HEK293 (cell line): Measurements from ENCODE around the gene ABT1.

Experiments
- CTCF ChIA-PET: fragments of 350-600 bp; formaldehyde crosslinking; extraction: SDS; loops from one replicate; lab custom pipeline; 2021; ENCODE audit warnings: antibody characterized with exemption; lab: Yijun Ruan, JAX
- POLR2A ChIA-PET: fragments of 300-600 bp; formaldehyde crosslinking; extraction: SDS; loops from one replicate; lab custom pipeline; 2020; ENCODE audit warnings: antibody characterized with exemption, inconsistent platforms; lab: Yijun Ruan, JAX
- H3K27ac ChIP-seq: fragments of 200-500 bp; sonication (Bioruptor generic); 2 replicates; pipeline ENCODE4 v1.5.1; 2014; ENCODE audit warnings: low read depth, low read length, control low read depth, inconsistent platforms; ENCODE audit errors: extremely low read depth
- H3K36me3 ChIP-seq, 2 experiments: fragments of 200-500 bp in 1 of 2; sonication (Bioruptor generic) in 1 of 2; 1 replicate in 1 of 2; 2 replicates in 1 of 2; pipeline ENCODE4 v1.5.1; 2014 to 2017; ENCODE audit warnings: inconsistent platforms in 2 of 2, low read length in 2 of 2; ENCODE audit not compliant: control insufficient read depth in 2 of 2, insufficient read depth in 1 of 2
- H3K4me1 ChIP-seq: fragments of 200-500 bp; sonication (Bioruptor generic); 2 replicates; pipeline ENCODE4 v1.5.1; 2014; ENCODE audit warnings: mild to moderate bottlenecking, low read length, inconsistent platforms; ENCODE audit not compliant: control insufficient read depth, insufficient read depth
- H3K4me3 ChIP-seq: 2 replicates; pipeline ENCODE4 v1.5.1; 2011; ENCODE audit warnings: low read depth, mild to moderate bottlenecking, control low read depth, low read length, moderate library complexity
- H3K9me3 ChIP-seq: fragments of 200-500 bp; sonication (Bioruptor generic); 2 replicates; pipeline ENCODE4 v1.5.1; 2014; ENCODE audit warnings: low read depth, low read length, inconsistent platforms; ENCODE audit not compliant: control insufficient read depth, insufficient read depth
- KLF9 ChIP-seq: fragments of 450-650 bp; formaldehyde crosslinking; IDR thresholded peaks from 2 replicates; pipeline ENCODE4 v1.5.1; 2016; ENCODE audit warnings: missing biosample characterization, missing genetic modification characterization, low read depth
- MYNN ChIP-seq: fragments of 450-650 bp; formaldehyde crosslinking; IDR thresholded peaks from 2 replicates; pipeline ENCODE4 v1.5.1; 2016; ENCODE audit warnings: missing biosample characterization, missing genetic modification characterization, borderline replicate concordance
- PATZ1 ChIP-seq: fragments of 450-650 bp; formaldehyde crosslinking; IDR thresholded peaks from 2 replicates; pipeline ENCODE4 v1.5.1; 2016; ENCODE audit warnings: missing biosample characterization, missing genetic modification characterization
- SP3 ChIP-seq: fragments of 450-650 bp; formaldehyde crosslinking; IDR thresholded peaks from 2 replicates; pipeline ENCODE4 v1.5.1; 2016; ENCODE audit warnings: missing biosample characterization, missing genetic modification characterization
- YY2 ChIP-seq: fragments of 450-650 bp; formaldehyde crosslinking; IDR thresholded peaks from 2 replicates; pipeline ENCODE4 v1.5.1; 2016; ENCODE audit warnings: missing biosample characterization, missing genetic modification characterization
- ZBTB10 ChIP-seq: fragments of 450-650 bp; formaldehyde crosslinking; IDR thresholded peaks from 2 replicates; pipeline ENCODE4 v1.5.1; 2016; ENCODE audit warnings: missing biosample characterization, missing genetic modification characterization
- ZBTB11 ChIP-seq: fragments of 450-650 bp; formaldehyde crosslinking; conservative IDR thresholded peaks from 2 replicates; pipeline ENCODE4 v1.5.1; 2016; ENCODE audit warnings: low read depth, missing biosample characterization, missing genetic modification characterization
- ZBTB6 ChIP-seq: fragments of 450-650 bp; formaldehyde crosslinking; IDR thresholded peaks from 2 replicates; pipeline ENCODE4 v1.5.1; 2017; ENCODE audit warnings: missing biosample characterization, missing genetic modification characterization
- ZFP41 ChIP-seq: fragments of 450-650 bp; formaldehyde crosslinking; IDR thresholded peaks from 2 replicates; pipeline ENCODE4 v1.5.1; 2016; ENCODE audit warnings: missing biosample characterization, missing genetic modification characterization, borderline replicate concordance
- ZNF133 ChIP-seq: fragments of 450-650 bp; formaldehyde crosslinking; IDR thresholded peaks from 2 replicates; pipeline ENCODE4 v1.5.1; 2016; ENCODE audit warnings: missing biosample characterization, missing genetic modification characterization
- ZNF175 ChIP-seq: fragments of 450-650 bp; formaldehyde crosslinking; IDR thresholded peaks from 2 replicates; pipeline ENCODE4 v1.5.1; 2016; ENCODE audit warnings: missing biosample characterization, missing genetic modification characterization
- ZNF202 ChIP-seq: fragments of 450-650 bp; formaldehyde crosslinking; IDR thresholded peaks from 2 replicates; pipeline ENCODE4 v1.5.1; 2016; ENCODE audit warnings: missing biosample characterization, missing genetic modification characterization, borderline replicate concordance
- ZNF211 ChIP-seq: fragments of 450-650 bp; formaldehyde crosslinking; IDR thresholded peaks from 2 replicates; pipeline ENCODE4 v1.5.1; 2016; ENCODE audit warnings: low read depth, missing biosample characterization, missing genetic modification characterization
- ZNF24 ChIP-seq: fragments of 450-650 bp; formaldehyde crosslinking; IDR thresholded peaks from 2 replicates; pipeline ENCODE4 v1.5.1; 2016; ENCODE audit warnings: missing biosample characterization, missing genetic modification characterization
- ZNF26 ChIP-seq: fragments of 450-650 bp; formaldehyde crosslinking; IDR thresholded peaks from 2 replicates; pipeline ENCODE4 v1.5.1; 2016; ENCODE audit warnings: missing biosample characterization, missing genetic modification characterization
- ZNF274 ChIP-seq, 2 experiments: fragments of 200-500 bp in 1 of 2; fragments of 450-650 bp in 1 of 2; sonication (Bioruptor generic) in 1 of 2; formaldehyde crosslinking in 1 of 2; IDR thresholded peaks; 2 replicates each; pipeline versions ENCODE4 v1.5.1 to v1.6.1; 2014 to 2016; ENCODE audit warnings: borderline replicate concordance in 1 of 2, inconsistent platforms in 1 of 2, low read length in 1 of 2, missing biosample characterization in 1 of 2, missing genetic modification characterization in 1 of 2
- ZNF311 ChIP-seq: fragments of 450-650 bp; formaldehyde crosslinking; IDR thresholded peaks from 2 replicates; pipeline ENCODE4 v1.5.1; 2017; ENCODE audit warnings: missing biosample characterization, missing genetic modification characterization, borderline replicate concordance
- ZNF416 ChIP-seq: fragments of 450-650 bp; formaldehyde crosslinking; IDR thresholded peaks from 2 replicates; pipeline ENCODE4 v1.5.1; 2016; ENCODE audit warnings: missing biosample characterization, missing genetic modification characterization
- ZNF473 ChIP-seq: fragments of 450-650 bp; formaldehyde crosslinking; IDR thresholded peaks from 2 replicates; pipeline ENCODE4 v1.5.1; 2017; ENCODE audit warnings: missing biosample characterization, missing genetic modification characterization
- ZNF580 ChIP-seq: fragments of 450-650 bp; formaldehyde crosslinking; IDR thresholded peaks from 2 replicates; pipeline ENCODE4 v1.5.1; 2016; ENCODE audit warnings: missing biosample characterization, missing genetic modification characterization
- ZNF610 ChIP-seq: fragments of 450-650 bp; formaldehyde crosslinking; IDR thresholded peaks from 2 replicates; pipeline ENCODE4 v1.5.1; 2016; ENCODE audit warnings: missing biosample characterization, missing genetic modification characterization, borderline replicate concordance
- ZNF621 ChIP-seq: fragments of 450-650 bp; formaldehyde crosslinking; IDR thresholded peaks from 2 replicates; pipeline ENCODE4 v1.5.1; 2017; ENCODE audit warnings: missing biosample characterization, missing genetic modification characterization
- ZNF76 ChIP-seq: fragments of 450-650 bp; formaldehyde crosslinking; IDR thresholded peaks from 2 replicates; pipeline ENCODE4; 2016; ENCODE audit warnings: low read depth, missing biosample characterization, missing genetic modification characterization, borderline replicate concordance
- ZNF785 ChIP-seq: fragments of 450-650 bp; formaldehyde crosslinking; IDR thresholded peaks from 2 replicates; pipeline ENCODE4 v1.5.1; 2016; ENCODE audit warnings: missing biosample characterization, missing genetic modification characterization

The ABT1 gene

GRCh38 chr6:26553635-26554446 is 42.9 kb upstream of the ABT1 start:
- H3K4me3 ChIP-seq: peak overlapping the region; percentile 71
- H3K36me3 ChIP-seq: no peaks in the 10 kb centered on the region
- POLR2A ChIA-PET: interaction anchor here (0.6 to 3.6 kb wide), 5 partner anchors 15 to 212 kb away, joined by 4 to 29 read pairs (median 7); partner anchors contain the start of genes BTN2A2 and HMGN4
- no peaks in the 10 kb centered on the region for H3K9me3 ChIP-seq
- H3K27ac ChIP-seq: peak overlapping the region; percentile 60
- H3K4me1 ChIP-seq: no peaks in the 10 kb centered on the region
- CTCF ChIA-PET: interaction anchor here (0.8 to 3.3 kb wide), 6 partner anchors 14 to 212 kb away, joined by 3 to 9 read pairs (median 5); partner anchors contain the start of gene HMGN4
- TF ChIP-seq MYNN (tag by site-specific recombination): no peak
- TF ChIP-seq ZNF133 (tag by site-specific recombination): no peak
- TF ChIP-seq ZNF202 (tag by site-specific recombination): no peak
- no peak for TF ChIP-seq ZNF274 (IDR thresholded peaks at IDR 0.05; ENCODE audit: low read length)
- no peak for TF ChIP-seq ZNF274 (tag by site-specific recombination; IDR thresholded peaks at IDR 0.05; ENCODE audit: borderline replicate concordance)
- TF ChIP-seq ZNF610 (tag by site-specific recombination): no peak
- no peak for TF ChIP-seq ZNF211 (tag by site-specific recombination)
- no peak for TF ChIP-seq ZNF580 (tag by site-specific recombination)
- no peak; the same call in 1 of the 2 replicates for TF ChIP-seq ZBTB10 (tag by site-specific recombination)
- peak; percentile 2; the same call in 1 of the 2 replicates for TF ChIP-seq SP3 (tag by site-specific recombination)
- no peak for TF ChIP-seq ZNF76 (tag by site-specific recombination)
- no peak for TF ChIP-seq ZNF416 (tag by site-specific recombination)
- 0 out of 2 replicates have a peak, but pooled peaks have one; percentile 31 for TF ChIP-seq PATZ1 (tag by site-specific recombination)
- no peak for TF ChIP-seq ZNF175 (tag by site-specific recombination)
- TF ChIP-seq ZBTB6 (tag by site-specific recombination): peak; percentile 39; the same call in 1 of the 2 replicates
- TF ChIP-seq ZNF785 (tag by site-specific recombination): no peak
- TF ChIP-seq ZNF26: no peak
- no peak; the same call in 1 of the 2 replicates for TF ChIP-seq ZNF24 (tag by site-specific recombination)
- TF ChIP-seq YY2 (tag by site-specific recombination): no peak
- TF ChIP-seq ZBTB11 (tag by site-specific recombination): no peak
- TF ChIP-seq KLF9: 0 out of 2 replicates have a peak, but pooled peaks have one; percentile 5
- no peak for TF ChIP-seq ZNF621 (tag by site-specific recombination)
- no peak for TF ChIP-seq ZNF473 (tag by site-specific recombination)
- TF ChIP-seq ZNF311: no peak
- no peak for TF ChIP-seq ZFP41 (tag by site-specific recombination)
